A549 (cell line): ENCODE measurements around the gene MYF6. TPM values are rescaled to one million over a fixed set of nuclear protein-coding genes. Genes with fewer than 3 reads are reported as not detected.

Experiments
- ATAC-seq, 2 experiments: fragments of 200-7000 bp in 1 of 2; fragments of >200 bp in 1 of 2; cut with Nextera tagmentation in 1 of 2; cut with Tn5 transposase in 1 of 2; 3 replicates each; pipeline versions ENCODE4 v1.8.0 to v1.9.1; 2018 to 2020; ENCODE audit warnings: mild to moderate bottlenecking in 1 of 2, moderate library complexity in 1 of 2
- CTCF ChIA-PET: fragments of 300-600 bp; sonication (Branson Sonifier 250); formaldehyde crosslinking; extraction: SDS; loops from one replicate; lab custom pipeline; 2021; ENCODE audit warnings: antibody characterized with exemption, inconsistent platforms; lab: Yijun Ruan, JAX
- POLR2A ChIA-PET: fragments of 350-600 bp; formaldehyde crosslinking; extraction: SDS; loops from one replicate; lab custom pipeline; 2021; ENCODE audit warnings: antibody characterized with exemption, inconsistent platforms; lab: Yijun Ruan, JAX
- DNase-seq, 2 experiments: peaks; one replicate each; pipeline versions ENCODE4 v3.0.0 to v3.0.0-alpha.2; 2011 to 2016; ENCODE audit warnings: low read depth in 1 of 2, low spot score in 1 of 2
- FAIRE-seq: peaks from 2 replicates; lab custom pipeline; 2011; peaks lifted over from hg19 to GRCh38; lab: Jason Lieb, UNC
- H3K27ac ChIP-seq, 2 experiments: fragments of >200 bp; sonication (Bioruptor Twin); formaldehyde crosslinking; 3 replicates each; pipeline ENCODE4 v1.5.1; 2016 to 2017
- H3K4me1 ChIP-seq: fragments of >200 bp; sonication (Bioruptor Twin); formaldehyde crosslinking; 3 replicates; pipeline ENCODE4 v1.6.1; 2016
- H3K4me2 ChIP-seq: fragments of >200 bp; sonication (Bioruptor Twin); formaldehyde crosslinking; 3 replicates; pipeline ENCODE4 v1.6.1; 2016
- H3K4me3 ChIP-seq: fragments of >200 bp; sonication (Bioruptor Twin); formaldehyde crosslinking; 3 replicates; pipeline ENCODE4 v1.5.1; 2016
- H3K9me3 ChIP-seq: fragments of >200 bp; sonication (Bioruptor Twin); formaldehyde crosslinking; 3 replicates; pipeline ENCODE4 v1.6.1; 2016
- CBX2 ChIP-seq: fragments of 200-600 bp; sonication (generic); IDR thresholded peaks from 2 replicates; pipeline ENCODE4 v1.6.1; 2016; ENCODE audit warnings: low read depth, mild to moderate bottlenecking, borderline replicate concordance
- CEBPB ChIP-seq, 2 experiments: fragments of >200 bp in 1 of 2; sonication (Bioruptor Twin) in 1 of 2; formaldehyde crosslinking in 1 of 2; IDR thresholded peaks; 2 replicates each; pipeline ENCODE4 v1.6.1; 2012 to 2016
- CHD2 ChIP-seq: fragments of 150-350 bp; IDR thresholded peaks from 2 replicates; pipeline ENCODE4 v1.6.1; 2014; ENCODE audit warnings: low read length; ENCODE audit not compliant: partially characterized antibody
- E2F6 ChIP-seq: IDR thresholded peaks from 2 replicates; pipeline ENCODE4 v1.6.1; 2012; ENCODE audit warnings: low read depth, borderline replicate concordance
- EHMT2 ChIP-seq: fragments of 200-600 bp; sonication (generic); IDR thresholded peaks from 2 replicates; pipeline ENCODE4 v1.6.1; 2016; ENCODE audit warnings: antibody characterized with exemption, low read depth, mild to moderate bottlenecking, moderate library complexity
- ESRRA ChIP-seq: fragments of 150-350 bp; IDR thresholded peaks from 2 replicates; pipeline ENCODE4 v1.6.1; 2014; ENCODE audit warnings: mild to moderate bottlenecking, low read length, borderline replicate concordance
- FOSL2 ChIP-seq, 2 experiments: fragments of 450-650 bp in 1 of 2; fragments of >200 bp in 1 of 2; sonication (Bioruptor Twin) in 1 of 2; formaldehyde crosslinking; IDR thresholded peaks; 2 replicates each; pipeline versions ENCODE4 v1.5.0 to v1.6.1; 2016 to 2020; ENCODE audit warnings: mild to moderate bottlenecking in 1 of 2, moderate library complexity in 1 of 2
- HES2 ChIP-seq: fragments of >200 bp; sonication (Bioruptor Twin); formaldehyde crosslinking; IDR thresholded peaks from 2 replicates; pipeline ENCODE4 v1.6.1; 2016
- HEYL ChIP-seq: fragments of 250-450 bp; sonication (Bioruptor Pico); IDR thresholded peaks from 2 replicates; pipeline ENCODE4 v1.8.0; 2021; ENCODE audit warnings: mild to moderate bottlenecking, moderate library complexity
- HOXA7 ChIP-seq: fragments of 250-450 bp; sonication (Bioruptor Pico); IDR thresholded peaks from 2 replicates; pipeline ENCODE4 v1.5.0; 2020; ENCODE audit warnings: mild to moderate bottlenecking, moderate library complexity
- JUN ChIP-seq, 2 experiments: fragments of >200 bp; sonication (Bioruptor Twin); formaldehyde crosslinking; IDR thresholded peaks; 2 replicates in 1 of 2; 3 replicates in 1 of 2; pipeline ENCODE4 v1.6.1; 2016 to 2017
- MAX ChIP-seq: IDR thresholded peaks from 2 replicates; pipeline ENCODE4 v1.6.1; 2012
- NR3C1 ChIP-seq: fragments of >200 bp; sonication (Bioruptor Twin); formaldehyde crosslinking; IDR thresholded peaks from 3 replicates; pipeline ENCODE4 v1.6.1; 2017
- POLR2A ChIP-seq: IDR thresholded peaks from 2 replicates; pipeline ENCODE4 v1.6.1; 2012; ENCODE audit warnings: mild to moderate bottlenecking, low read length
- RARB ChIP-seq: fragments of 250-450 bp; sonication (Bioruptor Pico); IDR thresholded peaks from 2 replicates; pipeline ENCODE4 v1.8.0; 2021; ENCODE audit warnings: mild to moderate bottlenecking, moderate library complexity
- SMC3 ChIP-seq: fragments of >200 bp; sonication (Bioruptor Twin); formaldehyde crosslinking; IDR thresholded peaks from 3 replicates; pipeline ENCODE4 v1.6.1; 2018; ENCODE audit warnings: inconsistent platforms
- SREBF2 ChIP-seq: fragments of 450-650 bp; IDR thresholded peaks from 2 replicates; pipeline ENCODE4 v1.6.1; 2014; ENCODE audit warnings: mild to moderate bottlenecking, moderate library complexity
- USF2 ChIP-seq: fragments of 450-650 bp; IDR thresholded peaks from 2 replicates; pipeline ENCODE4 v1.6.1; 2014; ENCODE audit warnings: antibody characterized with exemption
- ZFP36 ChIP-seq: fragments of 450-650 bp; IDR thresholded peaks from 2 replicates; pipeline ENCODE4 v1.6.1; 2014; ENCODE audit warnings: borderline replicate concordance; ENCODE audit not compliant: partially characterized antibody
- ZNF302 ChIP-seq: fragments of 250-450 bp; sonication (Bioruptor Pico); IDR thresholded peaks from 2 replicates; pipeline ENCODE4 v1.9.0; 2021; ENCODE audit warnings: inconsistent platforms, mild to moderate bottlenecking, moderate library complexity
- ZSCAN20 ChIP-seq: fragments of 250-450 bp; sonication (Bioruptor Pico); IDR thresholded peaks from 2 replicates; pipeline ENCODE4 v1.8.0; 2022; ENCODE audit warnings: mild to moderate bottlenecking, moderate library complexity
- WGBS: methylation state at CpG from one replicate; pipeline ENCODE4 v1.1.6; 2017; ENCODE audit errors: missing lambda C conversion rate; 5-methylcytosine and 5-hydroxymethylcytosine counted together
- polyA plus RNA-seq, 4 experiments: library from polyadenylated mRNA; depleted of rRNA in 3 of 4; stranded (reverse); fragments of >200 nt; fragmentation: RNase III in 1 of 4; extraction: RNeasy Plus Mini Kit Qiagen cat#74134 plus additional on column Dnase treatment in 1 of 4; gene quantifications; 2 replicates in 3 of 4; 3 replicates in 1 of 4; pipeline ENCODE4 v1.2.3, GENCODE V29; 2011 to 2017

Gene MYF6
- polyA plus RNA-seq, 2 of the 4 experiments (the other 2 are of a cell fraction) = not detected

- H3K4me3 ChIP-seq = no peak overlapping the region
- no peak for ATAC-seq
- 23% methylated on average over 4 of the region's 4 CpGs for WGBS
- H3K4me1 ChIP-seq = no peaks in the 10 kb centered on the region
- no peak for DNase-seq
- TF ChIP-seq FOSL2 (IDR thresholded peaks at IDR 0.05) (no peak), FOSL2 (CRISPR knock-in tag; IDR thresholded peaks at IDR 0.05) (no peak), EHMT2 (no peak), ESRRA (no peak), ZSCAN20 (CRISPR knock-in tag) (no peak), CBX2 (no peak), SREBF2 (no peak), CHD2 (no peak), HEYL (no peak), USF2 (no peak), HES2 (no peak), RARB (CRISPR knock-in tag) (no peak)
- no peak for FAIRE-seq
- no peak overlapping the region for H3K4me2 ChIP-seq
- ChIA-PET POLR2A (no interaction called here), CTCF (no interaction called here)
- no peak overlapping the region for H3K27ac ChIP-seq
- H3K9me3 ChIP-seq = no peaks in the 10 kb centered on the region
Observed at GRCh38 chr12:80717856-80718255, 10.4 kb downstream of the MYF6 start.

GRCh38 chr12:80720516-80720915, 13.1 kb downstream of the MYF6 start:
- CTCF ChIA-PET = no interaction called here
- TF ChIP-seq E2F6 (no peak), HOXA7 (no peak)
- FAIRE-seq (no peak), DNase-seq (no peak), ATAC-seq (no peak)
- Histone ChIP-seq H3K9me3 (no peaks in the 10 kb centered on the region), H3K4me2 (no peak overlapping the region), H3K27ac (no peak overlapping the region), H3K4me1 (no peaks in the 10 kb centered on the region), H3K4me3 (no peak overlapping the region)
- WGBS = 31% methylated on average over 1 of the region's 1 CpG
- POLR2A ChIA-PET = no interaction called here

GRCh38 chr12:80721326-80721725, 13.9 kb downstream of the MYF6 start:
- POLR2A ChIA-PET = no interaction called here
- CTCF ChIA-PET = no interaction called here
- H3K4me2 ChIP-seq = no peak overlapping the region
- DNase-seq = no peak
- 49% methylated on average over 3 of the region's 3 CpGs for WGBS
- no peak for ATAC-seq
- no peak overlapping the region for H3K4me3 ChIP-seq
- FAIRE-seq = no peak
- no peak overlapping the region for H3K27ac ChIP-seq
- no peaks in the 10 kb centered on the region for H3K4me1 ChIP-seq
- no peaks in the 10 kb centered on the region for H3K9me3 ChIP-seq
- no peak for TF ChIP-seq HEYL
- no peak for TF ChIP-seq ZFP36
- no peak for TF ChIP-seq JUN (IDR thresholded peaks at IDR 0.05)
- TF ChIP-seq SMC3 = no peak
- no peak for TF ChIP-seq FOSL2 (IDR thresholded peaks at IDR 0.05)
- TF ChIP-seq FOSL2 (CRISPR knock-in tag; IDR thresholded peaks at IDR 0.05) = no peak

- POLR2A ChIA-PET = no interaction called here
- 9% methylated on average over 6 of the region's 6 CpGs for WGBS
Observed at GRCh38 chr12:80745851-80746505, 38.5 kb downstream of the MYF6 start.

More at GRCh38 chr12:80745851-80746505, 38.5 kb downstream of the MYF6 start:
- CTCF ChIA-PET = interaction anchor here (0.7 to 1.2 kb wide), 3 partner anchors 12 to 334 kb away, joined by 3 read pairs; no protein-coding TSS in a partner anchor
- H3K27ac ChIP-seq = no peak overlapping the region
- no peaks in the 10 kb centered on the region for H3K9me3 ChIP-seq
- FAIRE-seq (no peak), ATAC-seq (no peak), DNase-seq (no peak)
- TF ChIP-seq CEBPB (IDR thresholded peaks at IDR 0.05) (no peak), POLR2A (no peak), ZNF302 (CRISPR knock-in tag) (no peak), HEYL (no peak), ZFP36 (no peak), MAX (no peak), NR3C1 (no peak)
- H3K4me1 ChIP-seq = no peaks in the 10 kb centered on the region
- H3K4me2 ChIP-seq = no peak overlapping the region
- no peak overlapping the region for H3K4me3 ChIP-seq
